DMS79 (cell line): ENCODE results near the gene PACSIN2.
"Not testable (repeated sequence)": the region's sequence is repeated elsewhere in the genome, so short reads cannot be mapped to it uniquely, and the experiment has no call there.

Experiments
- DNase-seq: peaks from one replicate; lab custom pipeline; 2025; lab: John Stamatoyannopoulos, UW

PACSIN2 gene

DNA sequence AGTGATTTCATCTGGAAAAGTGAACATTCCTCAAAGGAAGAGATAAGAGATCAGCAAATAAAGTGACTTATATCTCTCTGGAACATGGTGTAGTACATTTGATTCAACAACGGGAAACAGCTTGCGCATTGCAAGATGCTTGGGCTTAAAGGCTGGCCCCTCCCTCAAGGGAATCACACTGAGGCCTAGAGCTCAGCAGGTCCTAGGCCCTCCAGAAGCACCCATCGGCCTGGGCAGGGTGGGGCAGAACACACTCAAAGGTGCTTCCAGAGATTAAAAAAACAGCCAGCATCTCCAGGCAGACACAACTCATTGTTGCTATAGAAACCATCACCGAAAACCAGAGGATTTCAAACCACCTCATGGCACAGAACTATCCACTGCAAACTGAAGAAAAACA, 88.8 kb downstream of the PACSIN2 start:
- DNase-seq: no peak

GRCh38 chr22:42925598-42925997, 89.4 kb downstream of the PACSIN2 start:
- no peak for DNase-seq

GRCh38 chr22:42925031-42925430, 89.9 kb downstream of the PACSIN2 start:
- DNase-seq: not testable (repeated sequence)

- no peak for DNase-seq
These were observed 90.5 kb downstream of the PACSIN2 start for GRCh38 chr22:42924436-42924835.

- DNase-seq: no peak
These were observed 92.4 kb downstream of the PACSIN2 start for GRCh38 chr22:42922374-42923191.

GRCh38 chr22:42920101-42920820, 94.7 kb downstream of the PACSIN2 start:
- no peak for DNase-seq

DNA sequence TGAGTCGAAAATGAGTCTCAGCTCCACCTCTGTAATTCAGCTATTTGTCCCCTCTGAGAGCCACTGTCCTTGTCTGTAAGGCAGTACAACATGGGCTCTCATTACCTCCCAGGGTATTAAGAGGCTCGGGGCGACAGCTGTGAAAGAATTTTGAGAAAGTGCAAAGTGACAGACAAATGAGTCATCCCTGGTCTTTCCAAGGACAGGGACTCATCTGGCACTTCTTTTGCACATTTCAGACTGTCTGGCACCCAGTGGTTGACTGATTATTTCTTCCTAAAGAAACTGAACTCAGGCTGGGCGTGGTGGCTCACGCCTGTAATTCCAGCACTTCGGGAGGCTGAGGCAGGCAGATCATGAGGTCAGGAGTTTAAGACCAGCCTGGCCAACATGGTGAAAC, 95.8 kb downstream of the PACSIN2 start:
- DNase-seq: no peak

- no peak for DNase-seq
These were observed 96.4 kb downstream of the PACSIN2 start for GRCh38 chr22:42918500-42918899.

DNA sequence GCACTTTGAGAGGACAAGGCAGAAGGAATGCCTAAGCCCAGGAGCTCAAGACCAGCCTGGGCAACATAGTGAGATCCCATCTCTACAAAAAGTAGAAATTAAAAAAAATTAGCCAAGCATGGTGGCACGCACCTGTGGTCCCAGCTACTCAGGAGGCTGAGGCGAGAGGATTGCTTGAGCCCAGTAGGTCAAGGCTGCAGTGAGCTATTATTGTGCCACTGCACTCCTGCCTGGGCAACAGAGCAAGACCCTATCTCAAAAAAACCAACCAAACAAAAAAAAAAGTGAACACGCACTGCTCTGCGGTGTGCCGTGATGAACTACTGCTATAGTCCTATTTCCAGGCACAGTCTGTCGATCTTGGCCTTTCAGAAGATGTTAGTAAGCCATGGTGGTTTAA, 97.6 kb downstream of the PACSIN2 start:
- DNase-seq: not testable (repeated sequence)

DNA sequence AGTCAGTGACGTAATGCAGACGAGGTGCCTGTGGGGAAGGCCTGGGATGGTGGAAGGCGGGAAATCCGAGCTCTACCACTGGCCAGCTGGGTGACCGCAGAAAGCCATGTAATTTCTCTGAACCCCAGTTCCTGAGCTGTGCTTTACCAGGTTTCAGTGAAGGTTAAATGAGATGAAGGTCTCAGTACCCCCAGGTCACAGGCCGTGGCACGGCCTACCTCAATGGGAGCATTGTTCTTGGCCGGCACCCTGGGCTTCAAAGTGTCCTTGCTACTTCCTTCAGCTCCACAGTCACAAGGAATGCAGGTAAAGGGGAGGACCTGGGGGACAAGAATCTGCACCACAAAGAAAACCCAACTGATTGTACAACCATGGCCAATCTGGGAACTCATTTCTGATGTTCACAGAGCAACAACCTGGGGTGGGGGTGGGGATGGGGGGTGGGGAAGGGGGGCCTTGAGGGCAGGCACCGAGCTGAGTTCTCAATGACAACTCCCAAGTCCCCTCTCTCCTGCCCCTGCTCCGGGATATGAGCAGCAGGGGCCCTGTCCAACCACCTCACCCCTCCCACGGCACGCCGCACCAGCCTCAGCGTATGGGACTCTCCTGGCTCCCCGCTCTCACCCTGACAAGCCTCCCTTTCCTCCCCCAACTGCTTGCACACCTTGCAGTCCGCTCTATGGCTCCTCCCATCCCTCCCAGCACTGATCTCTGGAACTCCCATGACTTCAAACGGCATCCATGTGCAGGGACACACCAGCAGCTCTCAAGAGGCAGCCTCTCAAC, 98.8 kb downstream of the PACSIN2 start:
- DNase-seq: no peak

- DNase-seq: no peak
These were observed 100.4 kb downstream of the PACSIN2 start for GRCh38 chr22:42914511-42915076.

DNA sequence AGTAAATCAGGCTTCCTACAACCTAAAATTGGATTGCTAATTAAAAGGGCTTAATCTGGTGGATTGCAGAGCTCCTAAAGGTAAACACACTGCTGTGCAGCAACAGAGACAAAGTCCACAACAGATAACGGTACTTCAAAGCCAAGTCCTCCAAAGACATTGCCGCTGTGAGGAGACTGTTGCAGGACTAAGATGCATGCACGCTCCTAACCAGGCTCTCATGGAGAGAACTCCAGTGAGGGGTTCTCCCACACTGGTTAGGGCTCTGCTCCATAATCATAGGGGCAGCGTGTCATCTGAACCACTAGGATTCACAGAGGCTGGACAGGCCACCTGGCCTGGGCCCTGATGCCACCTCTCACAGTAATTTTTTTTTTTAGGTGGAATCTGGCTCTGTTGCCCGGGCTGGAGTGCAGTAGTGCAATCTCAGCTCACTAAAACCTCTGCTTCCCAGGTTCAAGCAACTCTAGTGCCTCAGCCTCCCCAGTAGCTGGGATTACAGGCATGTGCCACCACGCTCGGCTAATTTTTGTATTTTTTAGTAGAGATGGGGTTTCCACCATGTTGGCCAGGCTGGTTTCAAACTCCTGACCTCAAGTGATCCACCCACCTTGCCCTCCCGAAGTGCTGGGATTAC, 101.0 kb downstream of the PACSIN2 start:
- no peak for DNase-seq

DNA sequence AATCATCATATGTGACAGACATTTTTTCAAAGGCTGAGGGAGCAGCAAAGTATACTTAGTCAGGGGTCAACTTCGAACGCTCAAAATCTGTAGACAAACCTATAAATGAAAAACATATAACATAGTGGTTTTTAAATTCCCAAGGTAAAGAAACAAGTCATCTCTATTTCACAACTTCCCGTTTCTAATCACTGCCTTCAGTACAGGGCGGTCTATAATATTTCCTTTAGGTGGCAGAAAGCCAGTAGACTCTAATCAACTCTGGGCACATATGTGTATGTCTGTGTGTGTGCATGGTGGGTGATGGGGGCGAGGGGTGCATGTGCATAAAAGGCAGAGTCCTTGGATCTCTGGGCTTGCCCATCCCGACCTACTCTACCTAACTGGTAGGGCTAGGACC, 102.9 kb downstream of the PACSIN2 start:
- DNase-seq: no peak

DNA sequence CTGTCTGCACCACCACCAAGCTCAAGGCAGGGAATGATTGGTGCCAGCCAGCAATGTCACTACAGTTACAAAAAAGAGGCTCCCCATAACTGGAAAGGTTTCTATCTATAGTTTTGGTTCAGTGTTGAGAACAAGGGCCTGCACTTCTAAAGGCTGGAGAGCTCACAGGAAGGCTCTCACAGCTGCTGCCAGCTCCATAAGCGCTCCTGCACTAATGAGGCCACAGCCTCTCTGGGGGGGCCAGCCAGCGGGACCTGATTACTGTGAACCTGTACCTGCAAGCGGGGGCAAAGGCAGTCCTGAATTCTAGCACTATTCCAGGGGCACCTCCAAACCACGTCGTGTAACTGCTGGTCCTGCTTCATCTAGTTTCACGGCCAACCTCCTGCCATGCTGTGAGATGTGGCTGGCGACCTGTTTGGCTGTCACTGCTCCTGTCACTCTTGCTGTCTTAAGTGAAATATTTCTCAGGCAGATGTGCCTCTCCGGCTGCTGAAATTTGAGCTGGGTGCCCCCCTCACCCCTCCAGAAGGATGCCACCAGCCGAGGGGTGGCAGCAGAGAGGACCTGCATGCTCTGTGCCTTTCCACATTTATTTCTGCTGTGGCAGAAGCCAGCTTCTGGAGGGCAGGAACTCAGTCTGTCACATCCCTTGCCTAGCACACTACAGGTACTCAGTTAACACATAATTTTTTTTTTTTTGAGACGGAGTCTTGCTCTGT, 104.6 kb downstream of the PACSIN2 start:
- no peak for DNase-seq

GRCh38 chr22:42909363-42910058, 105.4 kb downstream of the PACSIN2 start:
- DNase-seq: no peak

GRCh38 chr22:42908374-42908746, 106.6 kb downstream of the PACSIN2 start:
- DNase-seq: no peak

GRCh38 chr22:42907404-42908373, 107.3 kb downstream of the PACSIN2 start:
- no peak for DNase-seq

- DNase-seq: no peak
These were observed 108.2 kb downstream of the PACSIN2 start for GRCh38 chr22:42906605-42907348.
